GM12873 (cell line): Measurements from ENCODE around the gene MATCAP1.

Experiments
- CTCF ChIP-seq: IDR thresholded peaks from 2 replicates; pipeline ENCODE4 v1.5.1; 2012; ENCODE audit warnings: low read depth, mild to moderate bottlenecking, moderate library complexity, low read length, control low read depth; ENCODE audit not compliant: insufficient read depth; ENCODE audit errors: missing control alignments

MATCAP1 gene

GRCh38 chr16:67163164-67163998 is 20.4 kb downstream of the MATCAP1 start:
- TF ChIP-seq CTCF, result no peak

GRCh38 chr16:67162506-67163163 is 21.1 kb downstream of the MATCAP1 start:
- no peak for TF ChIP-seq CTCF

DNA sequence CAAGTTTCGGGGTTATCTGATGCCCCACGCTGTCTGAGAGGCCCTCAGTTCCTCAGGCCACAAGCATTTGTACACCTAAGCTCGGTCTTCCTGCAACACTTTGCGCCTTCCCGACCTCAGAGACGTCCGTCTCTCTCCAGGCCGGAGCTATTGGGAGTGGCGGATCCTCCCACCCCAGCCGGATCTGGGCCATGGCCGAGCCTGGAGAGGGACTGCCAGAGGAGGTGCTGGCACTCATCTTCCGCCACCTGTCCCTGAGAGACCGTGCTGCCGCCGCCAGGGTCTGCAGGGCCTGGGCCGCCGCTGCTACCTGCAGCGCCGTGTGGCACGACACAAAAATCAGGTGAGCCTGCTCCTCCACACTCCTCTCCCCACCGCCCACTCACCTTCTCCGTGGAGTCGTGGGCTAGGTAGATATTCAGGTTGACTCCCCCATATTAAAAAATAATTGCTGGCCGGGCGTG is 22.1 kb downstream of the MATCAP1 start:
- TF ChIP-seq CTCF, result no peak

DNA sequence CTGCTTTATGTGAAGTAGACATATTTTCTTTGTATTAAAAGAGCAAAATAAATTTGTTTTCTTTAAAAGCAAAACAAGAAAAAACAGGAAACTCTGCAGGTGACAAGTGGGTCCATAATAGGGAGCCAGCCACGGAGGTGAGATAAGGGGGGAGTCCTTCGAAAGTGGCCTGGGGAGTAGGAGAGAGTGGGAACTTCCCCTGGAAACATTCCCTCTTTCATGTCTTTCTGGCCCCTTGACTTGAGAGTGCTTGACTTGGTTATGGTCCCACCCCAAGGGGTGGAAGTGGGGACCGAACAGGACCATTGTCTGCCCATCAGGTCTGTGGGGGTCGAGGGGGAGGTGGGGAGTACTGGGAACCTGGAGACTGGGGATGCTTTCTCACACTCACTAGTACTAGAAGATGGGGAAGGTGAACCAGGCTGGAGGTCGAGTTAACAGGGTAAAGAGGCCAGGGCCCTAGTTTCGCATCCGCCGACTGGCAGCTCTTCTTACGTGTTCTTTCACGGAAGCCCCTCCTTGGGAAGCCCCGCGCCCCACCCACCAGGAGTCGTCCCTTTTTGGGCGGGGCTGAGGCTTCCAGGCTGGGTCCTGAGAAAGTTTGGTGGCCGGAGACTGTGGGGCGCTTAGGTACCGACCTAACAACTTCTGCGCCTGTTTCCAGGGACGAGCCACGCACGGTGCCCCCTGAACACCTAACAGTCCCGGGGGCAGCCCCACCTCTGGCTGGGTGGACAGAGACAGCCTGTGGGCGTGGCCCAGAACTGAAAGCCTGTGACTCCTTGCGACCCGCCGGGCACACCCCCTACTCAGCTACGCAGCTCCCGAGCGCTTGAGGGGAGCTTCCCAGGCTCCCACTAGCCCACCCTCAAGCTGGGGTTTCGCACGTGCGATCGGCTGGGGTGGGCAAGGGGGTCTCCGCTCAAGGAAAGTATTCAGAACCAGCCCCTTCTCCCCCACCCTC is 24.8 kb downstream of the MATCAP1 start:
- TF ChIP-seq CTCF, result no peak

DNA sequence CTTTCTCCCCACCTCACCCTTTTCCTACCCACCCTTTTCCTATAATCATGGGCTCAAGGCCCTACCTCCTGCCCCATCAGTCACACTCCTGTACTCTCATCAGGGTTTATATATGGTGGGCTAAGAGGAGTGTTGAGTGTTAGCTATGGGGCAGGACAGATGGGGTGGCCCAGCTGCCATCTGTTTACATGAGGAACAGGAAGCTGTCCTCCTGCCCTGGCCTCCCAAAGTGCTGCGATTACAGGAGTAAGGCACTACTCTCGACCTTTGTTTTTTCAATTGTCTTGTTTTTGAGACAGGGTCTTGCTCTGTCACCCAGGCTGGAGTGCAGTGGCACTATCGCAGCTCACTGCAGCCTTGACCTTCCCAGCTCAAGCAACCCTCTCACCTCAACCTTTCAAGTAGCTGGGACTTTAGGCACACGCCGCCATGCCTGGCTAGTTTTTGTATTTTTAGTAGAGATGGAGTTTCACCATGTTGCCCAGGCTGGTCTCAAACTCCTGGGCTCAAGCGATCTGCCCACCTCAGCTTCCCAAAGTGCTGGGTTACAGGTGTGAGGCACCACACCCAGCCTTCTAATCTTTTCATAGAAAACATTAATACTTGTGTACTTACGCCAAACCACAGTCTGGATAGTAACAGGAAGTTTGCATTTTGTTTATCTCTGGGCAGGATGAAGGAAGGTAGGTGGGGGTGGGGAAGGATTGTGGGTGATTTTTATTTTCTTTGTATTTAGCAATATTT is 25.7 kb downstream of the MATCAP1 start:
- no peak for TF ChIP-seq CTCF

DNA sequence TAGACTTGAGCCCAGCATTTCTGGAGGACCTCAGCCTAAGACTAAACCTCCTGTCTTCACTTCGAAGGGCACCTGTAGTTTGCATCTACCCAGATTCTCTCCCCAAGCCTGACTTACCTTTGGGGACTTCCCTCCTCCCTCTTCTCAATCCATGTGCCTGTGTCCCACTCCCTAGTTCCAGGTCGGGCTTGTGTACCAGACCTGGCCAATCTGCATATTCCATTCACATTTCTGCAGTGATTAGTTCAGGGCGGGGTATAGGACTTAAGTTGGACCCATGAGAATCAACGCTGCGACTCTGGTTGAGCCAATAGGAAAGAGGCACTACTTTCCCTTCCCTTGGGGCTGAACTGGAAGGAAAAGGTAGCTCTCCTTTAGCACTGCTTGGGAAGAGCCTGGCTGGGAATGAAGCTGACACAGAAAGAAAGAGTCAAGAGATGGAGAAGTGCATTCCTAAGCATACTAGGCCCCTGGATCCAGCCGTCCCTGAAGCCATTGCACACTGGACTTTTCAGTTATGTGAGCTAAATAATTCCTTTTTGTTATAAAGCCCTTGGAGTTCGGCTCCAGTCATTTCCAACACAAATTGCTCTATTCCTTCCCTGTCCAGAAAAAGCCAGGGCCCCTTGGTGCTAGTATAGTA is 26.5 kb downstream of the MATCAP1 start:
- TF ChIP-seq CTCF, result no peak
